ENCODE measurements around the gene ASB18.

Gene ASB18

GRCh38 chr2:236173729-236174607 is 90.2 kb downstream of the ASB18 start:
- no peak for DNase-seq (ENCODE audit: low spot score)

GRCh38 chr2:236173036-236173728 is 91.0 kb downstream of the ASB18 start:
- DNase-seq (ENCODE audit: low spot score) = no peak

- DNase-seq (ENCODE audit: low spot score) = no peak
Measured at GRCh38 chr2:236172255-236173035, 91.8 kb downstream of the ASB18 start.

- no peak for DNase-seq (ENCODE audit: low spot score)
Measured at GRCh38 chr2:236171680-236172254, 92.4 kb downstream of the ASB18 start.

GRCh38 chr2:236171181-236171679 is 93.0 kb downstream of the ASB18 start:
- DNase-seq (ENCODE audit: low spot score) = no peak

GRCh38 chr2:236170590-236171165 is 93.5 kb downstream of the ASB18 start:
- no peak for DNase-seq (ENCODE audit: low spot score)

GRCh38 chr2:236169741-236170589 is 94.2 kb downstream of the ASB18 start:
- DNase-seq (ENCODE audit: low spot score) = no peak

- DNase-seq (ENCODE audit: low spot score) = no peak
Measured at GRCh38 chr2:236169151-236169721, 95.0 kb downstream of the ASB18 start.

GRCh38 chr2:236168110-236169080 is 95.8 kb downstream of the ASB18 start, which contains the start of gene GBX2:
Gene GBX2, minus strand, starts transcription at chr2:236168386. Its CDS starts 415 bp downstream, at chr2:236167971.
- no peak for DNase-seq (ENCODE audit: low spot score)

- DNase-seq (ENCODE audit: low spot score) = no peak
Measured at GRCh38 chr2:236167297-236168109, 96.7 kb downstream of the ASB18 start.

GRCh38 chr2:236166796-236167296 is 97.4 kb downstream of the ASB18 start:
- no peak for DNase-seq (ENCODE audit: low spot score)

GRCh38 chr2:236165842-236166795 is 98.1 kb downstream of the ASB18 start:
- no peak for DNase-seq (ENCODE audit: low spot score)

- DNase-seq (ENCODE audit: low spot score) = no peak
Measured at GRCh38 chr2:236164925-236165841, 99.0 kb downstream of the ASB18 start.

- DNase-seq (ENCODE audit: low spot score) = no peak
Measured at GRCh38 chr2:236164201-236164924, 99.8 kb downstream of the ASB18 start.
